ENCODE measurements around the gene NOL3.

The NOL3 gene

GRCh38 chr16:67206129-67206837 lies 35.9 kb downstream of the NOL3 start:
- no peaks in the 10 kb centered on the region for H3K36me3 ChIP-seq (ENCODE audit: control insufficient read depth, insufficient read depth, low read length)
- H3K9me3 ChIP-seq (ENCODE audit: control insufficient read depth, low read length) = no peaks in the 10 kb centered on the region
- H3K27ac ChIP-seq (ENCODE audit: insufficient read depth, low read depth, low read length, poor library complexity, severe bottlenecking) = no peak overlapping the region
- H3K4me3 ChIP-seq (ENCODE audit: insufficient read depth, low read depth, low read length) = no peak overlapping the region
- H3K27me3 ChIP-seq (ENCODE audit: control insufficient read depth, insufficient read depth, low read length, poor library complexity, severe bottlenecking) = no peaks in the 10 kb centered on the region
- 80 to 86% methylated on average over 8 of the region's 8 CpGs for WGBS, 2 experiments
- H3K4me1 ChIP-seq (ENCODE audit: control insufficient read depth, insufficient read depth, low read length) = peaks cover 15% of the 10 kb centered on the region

- peaks cover 15% of the 10 kb centered on the region for H3K4me1 ChIP-seq (ENCODE audit: control insufficient read depth, insufficient read depth, low read length)
- no peaks in the 10 kb centered on the region for H3K9me3 ChIP-seq (ENCODE audit: control insufficient read depth, low read length)
- no peak overlapping the region for H3K4me3 ChIP-seq (ENCODE audit: insufficient read depth, low read depth, low read length)
- no peak overlapping the region for H3K27ac ChIP-seq (ENCODE audit: insufficient read depth, low read depth, low read length, poor library complexity, severe bottlenecking)
- 61 to 65% methylated on average over 3 of the region's 3 CpGs for WGBS, 2 experiments
- H3K36me3 ChIP-seq (ENCODE audit: control insufficient read depth, insufficient read depth, low read length) = no peaks in the 10 kb centered on the region
- H3K27me3 ChIP-seq (ENCODE audit: control insufficient read depth, insufficient read depth, low read length, poor library complexity, severe bottlenecking) = no peaks in the 10 kb centered on the region
These were observed 36.5 kb downstream of the NOL3 start for GRCh38 chr16:67206838-67207248.

- Histone ChIP-seq H3K36me3 (ENCODE audit: control insufficient read depth, insufficient read depth, low read length) (no peaks in the 10 kb centered on the region), H3K4me1 (ENCODE audit: control insufficient read depth, insufficient read depth, low read length) (peaks cover 15% of the 10 kb centered on the region), H3K27ac (ENCODE audit: insufficient read depth, low read depth, low read length, poor library complexity, severe bottlenecking) (no peak overlapping the region), H3K4me3 (ENCODE audit: insufficient read depth, low read depth, low read length) (no peak overlapping the region), H3K9me3 (ENCODE audit: control insufficient read depth, low read length) (no peaks in the 10 kb centered on the region), H3K27me3 (ENCODE audit: control insufficient read depth, insufficient read depth, low read length, poor library complexity, severe bottlenecking) (no peaks in the 10 kb centered on the region)
- 82% methylated on average over 21 of the region's 21 CpGs for WGBS, 2 experiments
These were observed 37.1 kb downstream of the NOL3 start for GRCh38 chr16:67207249-67208091.

GRCh38 chr16:67208154-67208896 lies 38.0 kb downstream of the NOL3 start:
- Histone ChIP-seq H3K27me3 (ENCODE audit: control insufficient read depth, insufficient read depth, low read length, poor library complexity, severe bottlenecking) (no peaks in the 10 kb centered on the region), H3K36me3 (ENCODE audit: control insufficient read depth, insufficient read depth, low read length) (no peaks in the 10 kb centered on the region), H3K4me3 (ENCODE audit: insufficient read depth, low read depth, low read length) (no peak overlapping the region), H3K4me1 (ENCODE audit: control insufficient read depth, insufficient read depth, low read length) (peaks cover 15% of the 10 kb centered on the region), H3K27ac (ENCODE audit: insufficient read depth, low read depth, low read length, poor library complexity, severe bottlenecking) (no peak overlapping the region), H3K9me3 (ENCODE audit: control insufficient read depth, low read length) (no peaks in the 10 kb centered on the region)
- 93 to 94% methylated on average over 11 of the region's 11 CpGs for WGBS, 2 experiments

GRCh38 chr16:67209565-67209964 lies 39.2 kb downstream of the NOL3 start:
- 86% methylated on average over 8 of the region's 8 CpGs for WGBS, 2 experiments

GRCh38 chr16:67210069-67210937 lies 40.0 kb downstream of the NOL3 start:
- Histone ChIP-seq H3K4me3 (ENCODE audit: insufficient read depth, low read depth, low read length) (no peak overlapping the region), H3K27ac (ENCODE audit: insufficient read depth, low read depth, low read length, poor library complexity, severe bottlenecking) (no peak overlapping the region), H3K36me3 (ENCODE audit: control insufficient read depth, insufficient read depth, low read length) (no peaks in the 10 kb centered on the region), H3K9me3 (ENCODE audit: control insufficient read depth, low read length) (no peaks in the 10 kb centered on the region), H3K4me1 (ENCODE audit: control insufficient read depth, insufficient read depth, low read length) (peaks cover 15% of the 10 kb centered on the region), H3K27me3 (ENCODE audit: control insufficient read depth, insufficient read depth, low read length, poor library complexity, severe bottlenecking) (no peaks in the 10 kb centered on the region)
- 91 to 92% methylated on average over 25 of the region's 25 CpGs for WGBS, 2 experiments

More at GRCh38 chr16:67209565-67209964, 39.2 kb downstream of the NOL3 start:
- Histone ChIP-seq H3K36me3 (ENCODE audit: control insufficient read depth, insufficient read depth, low read length) (no peaks in the 10 kb centered on the region), H3K4me1 (ENCODE audit: control insufficient read depth, insufficient read depth, low read length) (peaks cover 15% of the 10 kb centered on the region), H3K4me3 (ENCODE audit: insufficient read depth, low read depth, low read length) (no peak overlapping the region), H3K27me3 (ENCODE audit: control insufficient read depth, insufficient read depth, low read length, poor library complexity, severe bottlenecking) (no peaks in the 10 kb centered on the region), H3K9me3 (ENCODE audit: control insufficient read depth, low read length) (no peaks in the 10 kb centered on the region), H3K27ac (ENCODE audit: insufficient read depth, low read depth, low read length, poor library complexity, severe bottlenecking) (no peak overlapping the region)

- Histone ChIP-seq H3K9me3 (ENCODE audit: control insufficient read depth, low read length) (no peaks in the 10 kb centered on the region), H3K36me3 (ENCODE audit: control insufficient read depth, insufficient read depth, low read length) (no peaks in the 10 kb centered on the region), H3K27me3 (ENCODE audit: control insufficient read depth, insufficient read depth, low read length, poor library complexity, severe bottlenecking) (no peaks in the 10 kb centered on the region), H3K4me1 (ENCODE audit: control insufficient read depth, insufficient read depth, low read length) (peaks cover 11% of the 10 kb centered on the region), H3K4me3 (ENCODE audit: insufficient read depth, low read depth, low read length) (no peak overlapping the region), H3K27ac (ENCODE audit: insufficient read depth, low read depth, low read length, poor library complexity, severe bottlenecking) (no peak overlapping the region)
- WGBS, 2 experiments = 84 to 87% methylated on average over 7 of the region's 7 CpGs
These were observed 41.3 kb downstream of the NOL3 start for GRCh38 chr16:67211674-67212073.

- no peaks in the 10 kb centered on the region for H3K27me3 ChIP-seq (ENCODE audit: control insufficient read depth, insufficient read depth, low read length, poor library complexity, severe bottlenecking)
- H3K36me3 ChIP-seq (ENCODE audit: control insufficient read depth, insufficient read depth, low read length) = no peaks in the 10 kb centered on the region
- no peaks in the 10 kb centered on the region for H3K4me1 ChIP-seq (ENCODE audit: control insufficient read depth, insufficient read depth, low read length)
- no peak overlapping the region for H3K27ac ChIP-seq (ENCODE audit: insufficient read depth, low read depth, low read length, poor library complexity, severe bottlenecking)
- no peak overlapping the region for H3K4me3 ChIP-seq (ENCODE audit: insufficient read depth, low read depth, low read length)
- no peaks in the 10 kb centered on the region for H3K9me3 ChIP-seq (ENCODE audit: control insufficient read depth, low read length)
These were observed 42.4 kb downstream of the NOL3 start for GRCh38 chr16:67212766-67213165.

GRCh38 chr16:67213197-67214019 lies 43.1 kb downstream of the NOL3 start:
- Histone ChIP-seq H3K4me3 (ENCODE audit: insufficient read depth, low read depth, low read length) (no peak overlapping the region), H3K4me1 (ENCODE audit: control insufficient read depth, insufficient read depth, low read length) (no peaks in the 10 kb centered on the region), H3K9me3 (ENCODE audit: control insufficient read depth, low read length) (no peaks in the 10 kb centered on the region), H3K27me3 (ENCODE audit: control insufficient read depth, insufficient read depth, low read length, poor library complexity, severe bottlenecking) (no peaks in the 10 kb centered on the region), H3K36me3 (ENCODE audit: control insufficient read depth, insufficient read depth, low read length) (no peaks in the 10 kb centered on the region), H3K27ac (ENCODE audit: insufficient read depth, low read depth, low read length, poor library complexity, severe bottlenecking) (no peak overlapping the region)
- WGBS, 2 experiments = 86 to 89% methylated on average over 8 of the region's 8 CpGs
